BJ (cell line): Measurements from ENCODE around the gene FRMPD2. TPM values are rescaled to one million over a fixed set of nuclear protein-coding genes. Genes with fewer than 3 reads are reported as not detected.

Experiments
- CTCF ChIA-PET: fragments of 350-600 bp; formaldehyde crosslinking; extraction: SDS; loops from one replicate; lab custom pipeline; 2021; ENCODE audit warnings: antibody characterized with exemption, inconsistent platforms; lab: Yijun Ruan, JAX
- POLR2A ChIA-PET: fragments of 300-600 bp; sonication (Branson Sonifier 250); formaldehyde crosslinking; extraction: SDS; loops from one replicate; lab custom pipeline; 2021; ENCODE audit warnings: antibody characterized with exemption; lab: Charles Lee
- DNase-seq: peaks from one replicate; pipeline ENCODE4 v3.0.0-alpha.2; 2011; ENCODE audit warnings: low read depth
- H3K27me3 ChIP-seq: 2 replicates; pipeline ENCODE4 v1.6.0; 2011; ENCODE audit warnings: low read length; ENCODE audit not compliant: control insufficient read depth, insufficient read depth
- H3K36me3 ChIP-seq: 2 replicates; pipeline ENCODE4 v1.5.1; 2011; ENCODE audit warnings: low read length; ENCODE audit not compliant: control insufficient read depth, insufficient read depth
- H3K4me3 ChIP-seq: 2 replicates; pipeline ENCODE4 v1.5.1; 2011; ENCODE audit warnings: low read depth, mild to moderate bottlenecking, control low read depth, low read length
- CTCF ChIP-seq: IDR thresholded peaks from 2 replicates; pipeline ENCODE4 v1.5.1; 2011; ENCODE audit warnings: low read depth, mild to moderate bottlenecking, control low read depth, inconsistent platforms, low read length, moderate library complexity; ENCODE audit not compliant: insufficient read depth
- polyA plus RNA-seq: library from polyadenylated mRNA; depleted of rRNA; stranded (reverse); fragments of >200 nt; gene quantifications from 2 replicates; pipeline ENCODE4 v1.2.3, GENCODE V29; 2011

Gene FRMPD2
- polyA plus RNA-seq, 1 experiment = not detected

- Histone ChIP-seq H3K36me3 (no peaks in the 10 kb centered on the region), H3K4me3 (no peak overlapping the region), H3K27me3 (peaks cover 11% of the 10 kb centered on the region)
- ChIA-PET POLR2A (no interaction called here), CTCF (no interaction called here)
- no peak for TF ChIP-seq CTCF
- DNase-seq = no peak
Measured at GRCh38 chr10:48237259-48238250, 36.9 kb downstream of the FRMPD2 start.

GRCh38 chr10:48236199-48236621 is 38.3 kb downstream of the FRMPD2 start:
- Histone ChIP-seq H3K4me3 (no peak overlapping the region), H3K27me3 (peaks cover 10% of the 10 kb centered on the region), H3K36me3 (no peaks in the 10 kb centered on the region)
- CTCF ChIA-PET = no interaction called here
- POLR2A ChIA-PET = no interaction called here
- TF ChIP-seq CTCF = no peak
- no peak for DNase-seq

- no peak for DNase-seq
- CTCF ChIA-PET = no interaction called here
- peaks cover 10% of the 10 kb centered on the region for H3K27me3 ChIP-seq
- H3K4me3 ChIP-seq = no peak overlapping the region
- no peak for TF ChIP-seq CTCF
- POLR2A ChIA-PET = no interaction called here
- no peaks in the 10 kb centered on the region for H3K36me3 ChIP-seq
Measured at GRCh38 chr10:48235501-48235900, 39.0 kb downstream of the FRMPD2 start.

- DNase-seq = no peak
- POLR2A ChIA-PET = no interaction called here
- CTCF ChIA-PET = no interaction called here
- no peak for TF ChIP-seq CTCF
- H3K36me3 ChIP-seq = no peaks in the 10 kb centered on the region
- no peak overlapping the region for H3K4me3 ChIP-seq
- H3K27me3 ChIP-seq = peaks cover 7% of the 10 kb centered on the region
Measured at GRCh38 chr10:48234787-48235186, 39.7 kb downstream of the FRMPD2 start.

- H3K36me3 ChIP-seq = no peaks in the 10 kb centered on the region
- DNase-seq = no peak
- ChIA-PET CTCF (no interaction called here), POLR2A (no interaction called here)
- TF ChIP-seq CTCF = no peak
- H3K4me3 ChIP-seq = no peak overlapping the region
- H3K27me3 ChIP-seq = peaks cover 7% of the 10 kb centered on the region
Measured at GRCh38 chr10:48234295-48234694, 40.2 kb downstream of the FRMPD2 start.
